Erythroblast (primary cell): ENCODE results near the gene LIN7B.

Source experiments
- GATA1 ChIP-seq: IDR thresholded peaks from 2 replicates; pipeline ENCODE4 v1.6.1; 2011; ENCODE audit warnings: low read depth, mild to moderate bottlenecking, control low read depth, low read length, moderate library complexity
- POLR2A ChIP-seq: IDR thresholded peaks from 2 replicates; pipeline ENCODE4 v1.6.1; 2011; ENCODE audit warnings: mild to moderate bottlenecking, low read length

GRCh38 chr19:49118565-49119410 lies 4.6 kb downstream of the LIN7B start, which contains the start of gene C19orf73:
- TF ChIP-seq POLR2A (peak; percentile 76), GATA1 (no peak)
